Measurements from ENCODE around the gene SLC7A8.

- TF ChIP-seq CTCF (IDR thresholded peaks at IDR 0.05): no peak
- TF ChIP-seq POLR2A (IDR thresholded peaks at IDR 0.05): no peak
These were observed 80.7 kb downstream of the SLC7A8 start for GRCh38 chr14:23102801-23103200.
